Naive thymus-derived CD8-positive, alpha-beta T cell (primary cell): Measurements from ENCODE around the gene SLC35G6. TPM values are rescaled to one million over a fixed set of nuclear protein-coding genes. Genes with fewer than 3 reads are reported as not detected.
"Not testable (repeated sequence)": the region's sequence is repeated elsewhere in the genome, so short reads cannot be mapped to it uniquely, and the experiment has no call there.

ENCODE experiments used
- ATAC-seq, 2 donors: fragments of 150-1000 bp; cut with Tn5 transposase in 1 of 2; sonication (Bioruptor Pico), chemical (Tn5 transposase) in 1 of 2; 1 replicate in 1 of 2; 2 replicates in 1 of 2; pipeline ENCODE4 v1.10.0; 2021; ENCODE audit warnings: mild to moderate bottlenecking in 2 of 2, moderate library complexity in 2 of 2
- POLR2A ChIA-PET: fragments of 350-600 bp; sonication (Branson Sonifier 250); formaldehyde crosslinking; loops from one replicate; lab custom pipeline; 2021; ENCODE audit warnings: antibody characterized with exemption; lab: Charles Lee
- DNase-seq, 10 donors: peaks; one replicate each; pipeline versions ENCODE4 v3.0.0 to v3.0.0-alpha.2; 2020 to 2022
- H3K27ac Mint-ChIP-seq, 10 donors: one replicate each; pipeline ENCODE4 v1.8.0; 2020 to 2022; ENCODE audit warnings: mild to moderate bottlenecking in 10 of 10, mixed read lengths in 10 of 10, moderate library complexity in 4 of 10, inconsistent platforms in 1 of 10
- H3K27me3 Mint-ChIP-seq, 5 donors: one replicate each; pipeline ENCODE4 v1.8.0; 2021 to 2022; ENCODE audit warnings: mixed read lengths in 5 of 5
- H3K36me3 Mint-ChIP-seq, 3 donors: one replicate each; pipeline ENCODE4 v1.8.0; 2020 to 2022; ENCODE audit warnings: mixed read lengths in 3 of 3, mild to moderate bottlenecking in 2 of 3, inconsistent platforms in 1 of 3
- H3K4me1 Mint-ChIP-seq, 4 donors: one replicate each; pipeline ENCODE4 v1.8.0; 2021 to 2022; ENCODE audit warnings: mixed read lengths in 4 of 4
- H3K4me3 Mint-ChIP-seq, 10 donors: one replicate each; pipeline ENCODE4 v1.8.0; 2020 to 2022; ENCODE audit warnings: mild to moderate bottlenecking in 10 of 10, mixed read lengths in 10 of 10, moderate library complexity in 6 of 10, inconsistent platforms in 1 of 10
- H3K9me3 Mint-ChIP-seq, 9 donors: one replicate each; pipeline ENCODE4 v1.8.0; 2020 to 2022; ENCODE audit warnings: mixed read lengths in 9 of 9, mild to moderate bottlenecking in 3 of 9, inconsistent platforms in 1 of 9, moderate library complexity in 1 of 9
- polyA plus RNA-seq, 3 donors: library from polyadenylated mRNA; unstranded; fragments of 300-500 nt; fragmentation: Illumina TruSeq; gene quantifications; one replicate each; pipeline ENCODE4 v1.2.3, GENCODE V29; 2021
- total RNA-seq, 8 experiments: library from RNA in 2 of 8; stranded (reverse) in 2 of 8; gene quantifications; one replicate each; pipeline ENCODE4 v1.2.3 and lab custom pipeline; 2021 to 2026

The SLC35G6 gene
- total and polyA plus RNA-seq, 5 experiments from 2014 or later: not detected

DNA sequence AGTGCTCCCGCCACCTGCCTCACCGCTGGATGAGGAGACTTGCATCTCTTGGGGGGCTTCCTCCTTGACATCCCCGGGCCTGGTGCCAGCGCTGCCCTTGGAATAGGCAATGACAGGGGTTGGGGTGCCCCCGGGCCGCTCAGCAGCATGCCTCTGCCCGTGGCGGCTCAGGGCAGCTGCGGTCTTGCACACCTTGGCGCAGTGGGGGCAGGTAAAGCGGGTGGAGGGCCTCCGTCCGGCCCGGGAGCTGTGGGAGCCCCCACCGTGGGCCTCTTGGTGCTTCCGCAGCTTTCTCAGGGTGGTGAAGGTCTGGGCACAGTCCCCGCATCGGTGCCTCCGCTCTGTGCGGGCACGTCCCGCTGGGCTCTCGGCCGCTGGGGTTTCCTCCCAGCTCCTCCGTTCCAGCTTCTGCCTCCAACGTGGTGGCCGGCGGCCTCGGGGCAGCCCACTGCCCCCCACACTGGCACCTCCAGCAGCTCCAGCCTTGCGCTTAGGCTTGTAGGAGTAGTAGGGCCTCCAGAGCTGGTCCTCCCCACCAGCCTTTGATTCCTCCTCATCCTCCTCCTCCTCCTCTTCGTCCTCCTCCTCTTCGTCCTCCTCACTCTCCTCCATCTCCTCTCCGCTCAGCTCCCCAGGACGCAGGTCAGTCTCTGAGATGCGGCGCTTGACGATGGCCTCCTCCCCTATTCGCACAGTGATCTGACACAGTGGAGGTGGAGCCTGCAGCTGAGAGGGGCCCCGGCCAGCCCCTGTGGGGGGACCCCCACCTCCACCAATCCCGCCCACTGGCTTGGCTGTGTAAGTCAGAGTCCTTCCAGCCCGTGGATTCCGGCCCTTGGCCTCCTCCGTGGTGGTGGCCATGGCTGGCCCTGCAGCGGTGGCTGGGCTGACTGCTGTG, 18.5 kb upstream of the SLC35G6 start:
- H3K4me1 Mint-ChIP-seq: peaks cover 12 to 33% (median 25%) of the 10 kb centered on the region in 4 donors
- no peak overlapping the region for H3K4me3 Mint-ChIP-seq
- ATAC-seq (peak in 1 of 2 donors; percentile 11), DNase-seq (no peak)
- no peaks in the 10 kb centered on the region for H3K9me3 Mint-ChIP-seq
- H3K27ac Mint-ChIP-seq: peak overlapping the region in 1 of 10 donors; percentile 21
- H3K36me3 Mint-ChIP-seq: peaks cover 0 to 42% (median 5%) of the 10 kb centered on the region in 3 donors
- H3K27me3 Mint-ChIP-seq: no peaks in the 10 kb centered on the region
- POLR2A ChIA-PET: interaction anchor here (1.7 to 18.5 kb wide), 3 partner anchors 13 to 26 kb away, joined by 5 to 295 read pairs (median 6); partner anchors contain the start of genes SLC35G6 and ZBTB4

DNA sequence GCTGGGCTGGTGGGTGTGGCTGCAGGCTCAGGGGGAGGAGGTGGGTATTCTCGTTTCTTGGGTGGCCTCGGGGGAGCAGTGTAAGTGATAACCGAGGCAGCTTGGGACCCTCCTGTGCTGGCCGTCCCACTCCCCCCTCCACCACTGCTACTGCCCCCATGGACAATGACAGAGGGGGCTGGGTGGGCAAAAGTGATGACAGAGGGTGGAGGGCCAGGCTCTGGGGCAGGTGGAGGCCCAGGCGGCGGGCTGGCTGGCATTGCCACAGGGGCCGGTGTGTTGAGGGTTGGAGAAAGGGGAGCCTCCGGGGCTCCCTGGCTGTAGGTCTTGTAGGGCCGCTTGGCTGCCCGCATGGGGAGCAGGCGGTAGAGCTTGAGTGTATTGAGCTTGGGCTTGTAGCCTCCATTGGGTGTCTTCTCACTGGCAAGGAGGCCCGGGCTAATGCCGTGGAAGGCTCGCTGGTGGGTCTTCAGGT, 17.8 kb upstream of the SLC35G6 start:
- Mint-ChIP-seq H3K36me3 (peaks cover 0 to 44% (median 5%) of the 10 kb centered on the region in 3 donors), H3K4me1 (peaks cover 12 to 38% (median 29%) of the 10 kb centered on the region in 4 donors), H3K27me3 (no peaks in the 10 kb centered on the region), H3K4me3 (no peak overlapping the region), H3K27ac (no peak overlapping the region), H3K9me3 (no peaks in the 10 kb centered on the region)
- DNase-seq: no peak
- POLR2A ChIA-PET: interaction anchor here (0.7 to 18.5 kb wide), 5 partner anchors 9 to 394 kb away, joined by 3 to 295 read pairs (median 5); partner anchors contain the start of genes NAA38, SLC35G6 and ZBTB4
- ATAC-seq: no peak

DNA sequence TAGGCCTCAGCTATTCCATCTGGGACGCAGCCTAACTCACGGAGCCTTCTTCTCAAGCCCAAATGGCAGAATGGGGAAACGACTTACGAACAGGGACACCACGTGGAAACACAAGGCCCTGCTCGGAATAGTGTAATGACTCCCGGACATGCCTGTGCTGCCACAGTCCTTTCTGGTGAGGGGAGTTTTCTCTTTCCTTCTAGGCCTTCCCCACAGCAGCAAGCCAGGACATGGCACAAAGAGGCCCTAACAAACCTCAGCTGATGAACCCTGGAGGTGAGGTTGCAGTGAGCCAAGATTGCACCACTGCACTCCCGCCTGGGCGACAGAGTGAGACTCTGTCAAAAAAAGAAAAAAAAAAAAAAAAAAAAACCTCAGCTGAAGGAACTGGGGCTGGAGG, 17.2 kb upstream of the SLC35G6 start:
- no peak overlapping the region for H3K4me3 Mint-ChIP-seq
- POLR2A ChIA-PET: interaction anchor here (0.6 to 18.5 kb wide), 7 partner anchors 10 to 393 kb away, joined by 3 to 295 read pairs (median 3); partner anchors contain the start of genes NAA38, SLC35G6 and ZBTB4
- peaks cover 14 to 43% (median 32%) of the 10 kb centered on the region in 4 donors for H3K4me1 Mint-ChIP-seq
- peaks cover 0 to 41% (median 5%) of the 10 kb centered on the region in 3 donors for H3K36me3 Mint-ChIP-seq
- no peaks in the 10 kb centered on the region for H3K9me3 Mint-ChIP-seq
- DNase-seq (no peak), ATAC-seq (no peak)
- H3K27me3 Mint-ChIP-seq: no peaks in the 10 kb centered on the region
- H3K27ac Mint-ChIP-seq: peak overlapping the region in 2 of 10 donors; percentile 56 to 78

DNA sequence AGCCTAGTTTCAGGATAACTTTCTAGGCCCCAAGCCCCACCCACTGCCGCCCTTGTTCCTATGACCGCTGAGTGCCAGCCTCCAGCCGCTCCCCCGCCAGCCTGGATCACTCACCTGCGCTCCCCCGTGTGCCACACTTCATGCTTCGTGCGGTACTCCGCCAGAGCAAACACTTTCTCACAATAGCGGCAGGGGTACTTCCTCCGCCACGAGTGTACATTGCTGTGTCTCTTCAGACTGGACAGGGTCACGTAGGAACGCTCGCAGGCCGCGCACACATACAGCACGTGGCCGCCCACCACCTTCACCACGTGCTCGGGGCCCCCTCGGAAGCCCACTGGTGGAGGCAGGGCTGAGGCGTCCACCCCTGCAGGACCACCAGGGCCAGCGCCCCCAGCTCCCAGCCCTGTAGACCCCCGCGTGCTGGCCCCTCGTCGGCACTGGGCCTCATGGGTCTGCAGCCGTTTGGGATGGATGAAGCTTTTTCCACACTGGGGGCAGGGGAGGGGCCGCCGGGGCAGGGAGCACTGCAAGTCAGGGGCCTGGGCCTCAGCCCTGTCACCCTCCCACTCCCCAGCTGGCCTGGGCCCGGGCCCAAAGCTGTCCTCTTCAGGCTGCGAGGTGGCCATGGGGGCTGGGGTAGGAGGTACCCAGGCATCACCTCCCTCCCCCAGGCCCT, 15.5 kb upstream of the SLC35G6 start:
- no peak for DNase-seq
- POLR2A ChIA-PET: interaction anchor here (0.8 to 18.5 kb wide), 3 partner anchors 10 to 29 kb away, joined by 3 to 295 read pairs (median 4); partner anchors contain the start of genes SLC35G6 and ZBTB4
- H3K36me3 Mint-ChIP-seq: peaks cover 0 to 41% (median 5%) of the 10 kb centered on the region in 3 donors
- no peaks in the 10 kb centered on the region for H3K9me3 Mint-ChIP-seq
- peaks cover 12 to 35% (median 31%) of the 10 kb centered on the region in 4 donors for H3K4me1 Mint-ChIP-seq
- ATAC-seq: no peak
- peak overlapping the region in 1 of 10 donors; percentile 58 for H3K4me3 Mint-ChIP-seq
- peak overlapping the region in 3 of 10 donors; percentile 61 to 85 (median 67) for H3K27ac Mint-ChIP-seq
- no peaks in the 10 kb centered on the region for H3K27me3 Mint-ChIP-seq

DNA sequence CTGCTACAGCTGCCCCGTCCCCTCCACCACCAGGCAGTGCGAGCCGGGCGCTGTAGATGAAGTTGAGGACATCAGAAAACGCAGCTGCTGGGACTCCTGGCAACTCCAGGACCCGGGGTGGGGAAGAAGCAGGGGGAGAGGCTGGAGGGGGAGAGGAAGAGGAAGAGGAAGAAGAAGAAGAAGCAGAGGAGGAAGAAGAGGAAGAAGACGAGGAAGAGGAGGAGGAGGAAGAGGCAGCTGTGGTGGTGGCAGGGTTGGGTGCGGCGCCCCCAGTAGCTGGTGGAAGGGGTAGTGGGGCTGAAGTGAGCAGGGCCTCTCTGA, 15.0 kb upstream of the SLC35G6 start:
- peak overlapping the region in 7 of 10 donors; percentile 43 to 85 (median 67) for H3K27ac Mint-ChIP-seq
- no peak for DNase-seq
- no peak overlapping the region for H3K4me3 Mint-ChIP-seq
- no peaks in the 10 kb centered on the region for H3K27me3 Mint-ChIP-seq
- ATAC-seq: no peak
- no peaks in the 10 kb centered on the region for H3K9me3 Mint-ChIP-seq
- peaks cover 0 to 38% (median 5%) of the 10 kb centered on the region in 3 donors for H3K36me3 Mint-ChIP-seq
- peaks cover 9 to 40% (median 30%) of the 10 kb centered on the region in 4 donors for H3K4me1 Mint-ChIP-seq
- POLR2A ChIA-PET: interaction anchor here (0.6 to 18.5 kb wide), 4 partner anchors 10 to 29 kb away, joined by 3 to 295 read pairs (median 4); partner anchors contain the start of genes SLC35G6 and ZBTB4

DNA sequence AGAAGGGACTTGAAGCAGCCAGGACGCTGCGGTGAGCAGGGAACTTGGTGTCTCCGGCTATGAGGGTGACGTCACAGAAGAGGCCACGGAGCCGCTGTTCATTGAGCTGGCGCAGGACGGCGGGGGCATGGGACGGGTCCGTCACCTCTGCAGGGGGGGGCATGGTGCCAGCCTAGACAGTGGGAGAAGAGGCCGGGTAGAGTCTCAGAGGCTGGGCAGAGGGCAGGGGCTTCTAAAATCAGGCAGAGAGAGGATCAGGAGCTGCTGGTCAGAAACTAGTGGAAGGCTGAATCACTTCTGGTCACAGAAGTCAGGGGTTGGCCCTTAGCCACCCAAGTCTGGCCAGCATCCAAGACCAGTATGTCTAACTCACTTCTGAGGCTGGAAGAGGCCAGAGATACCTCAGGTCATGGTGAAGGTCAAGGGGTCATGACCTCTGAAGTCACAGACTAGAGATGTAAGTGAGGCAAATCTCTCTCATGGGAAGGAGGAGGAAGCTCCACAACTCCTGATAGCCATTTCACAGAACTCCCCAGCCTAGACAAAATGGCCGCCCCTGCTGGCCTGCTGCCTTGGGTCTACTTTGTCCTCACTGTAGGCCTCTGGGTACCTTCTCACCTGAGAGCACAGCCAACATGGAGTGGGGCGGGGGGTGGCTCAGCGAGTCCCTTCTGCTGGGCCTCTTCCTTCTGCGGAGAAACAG, 14.5 kb upstream of the SLC35G6 start:
- POLR2A ChIA-PET: interaction anchor here (0.6 to 18.5 kb wide), 5 partner anchors 9 to 30 kb away, joined by 3 to 295 read pairs (median 4); partner anchors contain the start of genes POLR2A, SLC35G6 and ZBTB4
- peak overlapping the region in 9 of 10 donors; percentile 5 to 87 (median 72) for H3K27ac Mint-ChIP-seq
- peaks cover 13 to 44% (median 34%) of the 10 kb centered on the region in 4 donors for H3K4me1 Mint-ChIP-seq
- peak overlapping the region in 2 of 10 donors; percentile 11 to 19 for H3K4me3 Mint-ChIP-seq
- no peaks in the 10 kb centered on the region for H3K27me3 Mint-ChIP-seq
- DNase-seq (no peak), ATAC-seq (no peak)
- H3K36me3 Mint-ChIP-seq: peaks cover 0 to 38% (median 5%) of the 10 kb centered on the region in 3 donors
- no peaks in the 10 kb centered on the region for H3K9me3 Mint-ChIP-seq

DNA sequence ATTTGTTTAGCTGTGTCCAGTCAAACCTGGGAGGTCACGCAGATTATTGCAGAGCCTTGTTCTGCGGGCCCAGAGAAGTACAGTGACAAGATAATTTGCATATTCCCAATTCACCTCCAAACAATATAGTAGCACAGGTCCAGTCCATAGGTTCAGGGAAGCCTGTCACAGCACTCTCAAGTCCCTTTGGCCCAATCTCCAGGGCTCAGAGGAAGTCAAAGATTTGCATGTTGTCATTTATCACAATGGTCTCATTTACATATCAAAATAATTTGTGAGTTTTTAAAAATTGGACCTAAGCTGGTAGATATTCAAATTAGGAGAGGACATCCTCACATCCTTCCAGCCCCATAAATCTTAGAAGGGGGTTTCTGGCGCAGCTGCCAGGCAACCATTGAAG, 13.7 kb upstream of the SLC35G6 start:
- ATAC-seq (no peak), DNase-seq (no peak)
- Mint-ChIP-seq H3K4me1 (peaks cover 16 to 50% (median 40%) of the 10 kb centered on the region in 4 donors), H3K9me3 (no peaks in the 10 kb centered on the region), H3K36me3 (peaks cover 0 to 38% (median 5%) of the 10 kb centered on the region in 3 donors), H3K27me3 (no peaks in the 10 kb centered on the region), H3K4me3 (no peak overlapping the region), H3K27ac (peak overlapping the region in 7 of 10 donors; percentile 15 to 93 (median 85))
- POLR2A ChIA-PET: interaction anchor here (0.6 to 18.5 kb wide), 5 partner anchors 9 to 131 kb away, joined by 3 to 295 read pairs (median 4); partner anchors contain the start of genes ACAP1, POLR2A, SLC35G6 and ZBTB4

DNA sequence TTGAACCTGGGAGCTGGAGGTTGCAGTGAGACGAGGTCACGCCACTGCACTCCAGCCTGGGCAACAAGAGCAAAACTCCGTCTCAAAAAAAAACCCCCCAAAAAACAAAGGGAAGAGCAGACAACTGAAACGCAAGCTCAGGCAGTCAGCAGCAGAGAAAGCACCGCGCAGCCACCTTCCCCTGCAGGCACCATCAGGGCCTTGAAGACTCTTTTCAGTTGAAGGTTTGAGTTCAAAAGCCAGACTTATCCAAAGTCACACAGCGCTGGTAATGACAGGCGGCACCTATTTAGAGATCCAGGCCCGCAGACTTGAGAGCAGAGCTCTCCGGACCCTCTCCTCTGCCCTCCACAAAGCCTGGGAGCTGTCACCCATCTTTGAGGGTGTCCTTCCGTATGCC, 13.0 kb upstream of the SLC35G6 start:
- peak overlapping the region in 2 of 10 donors; percentile 61 to 82 for H3K27ac Mint-ChIP-seq
- H3K4me3 Mint-ChIP-seq: no peak overlapping the region
- no peaks in the 10 kb centered on the region for H3K27me3 Mint-ChIP-seq
- DNase-seq (no peak), ATAC-seq (no peak)
- no peaks in the 10 kb centered on the region for H3K9me3 Mint-ChIP-seq
- peaks cover 0 to 36% (median 5%) of the 10 kb centered on the region in 3 donors for H3K36me3 Mint-ChIP-seq
- POLR2A ChIA-PET: interaction anchor here (1.6 to 18.5 kb wide), 3 partner anchors 8 to 23 kb away, joined by 4 to 295 read pairs (median 5); partner anchors contain the start of genes POLR2A, SLC35G6 and ZBTB4
- peaks cover 16 to 55% (median 43%) of the 10 kb centered on the region in 4 donors for H3K4me1 Mint-ChIP-seq

DNA sequence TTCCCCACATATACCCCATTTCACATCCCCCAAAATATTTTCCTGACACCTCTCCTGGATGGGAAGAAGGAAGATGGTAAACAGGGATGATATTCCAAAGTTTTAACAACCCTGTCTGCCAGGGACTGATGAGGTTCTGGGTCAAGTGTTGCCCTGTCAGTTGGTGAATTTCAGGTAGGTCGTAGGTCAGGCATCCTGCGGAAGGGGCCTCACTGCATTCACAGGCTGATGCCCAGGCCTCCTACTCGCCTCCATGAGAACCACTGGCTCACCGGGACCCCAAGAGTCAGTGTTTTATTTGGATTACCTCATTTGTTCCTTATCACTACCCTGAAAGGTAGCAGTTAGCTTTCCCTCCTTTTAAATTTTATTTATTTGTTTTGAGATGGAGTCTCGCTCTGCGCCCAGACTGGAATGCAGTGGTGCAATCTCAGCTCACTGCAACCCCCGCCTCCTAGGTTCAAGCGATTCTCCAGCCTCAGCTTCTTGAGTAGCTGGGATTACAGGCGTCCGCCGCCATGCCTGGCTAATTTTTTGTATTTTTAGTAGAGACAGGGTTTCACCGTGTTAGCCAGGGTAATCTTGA, 12.3 kb upstream of the SLC35G6 start:
- H3K27ac Mint-ChIP-seq: peak overlapping the region in 4 of 10 donors; percentile 3 to 82 (median 37)
- POLR2A ChIA-PET: interaction anchor here (1.6 to 18.5 kb wide), 2 partner anchors 7 to 23 kb away, joined by 4 to 295 read pairs; partner anchors contain the start of genes SLC35G6 and ZBTB4
- H3K36me3 Mint-ChIP-seq: peaks cover 0 to 30% (median 5%) of the 10 kb centered on the region in 3 donors
- peaks cover 16 to 61% (median 46%) of the 10 kb centered on the region in 4 donors for H3K4me1 Mint-ChIP-seq
- H3K4me3 Mint-ChIP-seq: peak overlapping the region in 1 of 10 donors; percentile 11
- no peak for DNase-seq
- no peaks in the 10 kb centered on the region for H3K9me3 Mint-ChIP-seq
- no peak for ATAC-seq
- no peaks in the 10 kb centered on the region for H3K27me3 Mint-ChIP-seq

DNA sequence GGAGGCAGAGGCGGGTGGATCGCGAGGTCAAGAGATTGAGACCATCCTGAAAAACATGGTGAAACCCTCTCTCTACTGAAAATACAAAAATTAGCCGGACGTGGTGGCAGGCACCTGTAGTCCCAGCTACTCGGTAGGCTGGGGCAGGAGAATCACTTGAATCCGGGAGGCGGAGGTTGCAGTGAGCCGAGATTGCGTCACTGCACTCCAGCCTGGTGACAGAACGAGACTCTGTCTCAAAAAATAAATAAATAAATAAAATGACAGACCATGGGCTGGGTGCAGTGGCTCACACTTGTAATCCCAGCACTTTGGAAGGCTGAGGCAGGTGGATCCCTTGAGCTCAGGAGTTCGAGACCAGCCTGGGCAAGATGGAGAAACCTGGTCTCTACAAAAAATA, 11.4 kb upstream of the SLC35G6 start:
- not testable (repeated sequence) for DNase-seq, ATAC-seq, H3K9me3 Mint-ChIP-seq, H3K4me3 Mint-ChIP-seq, H3K27me3 Mint-ChIP-seq
- POLR2A ChIA-PET: interaction anchor here (2.5 to 12.5 kb wide), 2 partner anchors 10 kb away, joined by 21 to 295 read pairs; partner anchors contain the start of gene ZBTB4
- peaks cover 0 to 23% (median 5%) of the 10 kb centered on the region in 3 donors for H3K36me3 Mint-ChIP-seq
- H3K4me1 Mint-ChIP-seq: peaks cover 16 to 68% (median 50%) of the 10 kb centered on the region in 4 donors
- H3K27ac Mint-ChIP-seq: peak overlapping the region in 1 of 10 donors; percentile 40
